ENCODE results near the gene SCN2A. TPM values are rescaled to one million over a fixed set of nuclear protein-coding genes. Genes with fewer than 3 reads are reported as not detected.

The SCN2A gene
- total RNA-seq, 1 donor from 2014 or later: 2.9 TPM

DNA sequence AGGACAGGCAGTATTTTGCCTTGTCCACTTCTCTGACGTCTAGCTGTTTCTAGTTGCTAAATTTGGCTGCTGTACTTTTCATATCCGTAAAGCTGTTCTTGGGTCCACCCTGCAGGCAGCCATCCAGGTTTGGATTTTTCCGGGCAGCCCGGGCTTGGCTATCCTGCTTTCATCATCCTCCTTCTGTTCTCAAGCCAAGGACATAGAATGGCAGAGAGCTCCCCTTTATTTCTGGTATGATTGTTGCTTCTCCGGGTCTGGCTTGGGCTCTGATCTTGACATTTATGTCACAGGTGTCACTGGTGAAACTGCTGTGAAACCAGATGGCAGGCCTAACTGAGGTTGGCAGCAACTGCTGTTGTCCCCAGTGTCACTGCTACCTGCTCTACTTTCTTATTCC, 35.5 kb downstream of the SCN2A start:
- H3K9me3 Mint-ChIP-seq: no peaks in the 10 kb centered on the region
- no peak for DNase-seq (ENCODE audit: low spot score in 2 of 2, unreplicated experiment in 2 of 2)
- no peaks in the 10 kb centered on the region for H3K4me1 Mint-ChIP-seq
- H3K4me3 Mint-ChIP-seq: no peak overlapping the region
- no peaks in the 10 kb centered on the region for H3K36me3 Mint-ChIP-seq
- H3K27me3 Mint-ChIP-seq (ENCODE audit: low read depth): no peaks in the 10 kb centered on the region
- TF ChIP-seq, protein P1, sequence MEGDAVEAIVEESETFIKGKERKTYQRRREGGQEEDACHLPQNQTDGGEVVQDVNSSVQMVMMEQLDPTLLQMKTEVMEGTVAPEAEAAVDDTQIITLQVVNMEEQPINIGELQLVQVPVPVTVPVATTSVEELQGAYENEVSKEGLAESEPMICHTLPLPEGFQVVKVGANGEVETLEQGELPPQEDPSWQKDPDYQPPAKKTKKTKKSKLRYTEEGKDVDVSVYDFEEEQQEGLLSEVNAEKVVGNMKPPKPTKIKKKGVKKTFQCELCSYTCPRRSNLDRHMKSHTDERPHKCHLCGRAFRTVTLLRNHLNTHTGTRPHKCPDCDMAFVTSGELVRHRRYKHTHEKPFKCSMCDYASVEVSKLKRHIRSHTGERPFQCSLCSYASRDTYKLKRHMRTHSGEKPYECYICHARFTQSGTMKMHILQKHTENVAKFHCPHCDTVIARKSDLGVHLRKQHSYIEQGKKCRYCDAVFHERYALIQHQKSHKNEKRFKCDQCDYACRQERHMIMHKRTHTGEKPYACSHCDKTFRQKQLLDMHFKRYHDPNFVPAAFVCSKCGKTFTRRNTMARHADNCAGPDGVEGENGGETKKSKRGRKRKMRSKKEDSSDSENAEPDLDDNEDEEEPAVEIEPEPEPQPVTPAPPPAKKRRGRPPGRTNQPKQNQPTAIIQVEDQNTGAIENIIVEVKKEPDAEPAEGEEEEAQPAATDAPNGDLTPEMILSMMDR (IDR thresholded peaks at IDR 0.05; ENCODE audit: unreplicated experiment): no peak
- no peak overlapping the region for H3K27ac Mint-ChIP-seq

DNA sequence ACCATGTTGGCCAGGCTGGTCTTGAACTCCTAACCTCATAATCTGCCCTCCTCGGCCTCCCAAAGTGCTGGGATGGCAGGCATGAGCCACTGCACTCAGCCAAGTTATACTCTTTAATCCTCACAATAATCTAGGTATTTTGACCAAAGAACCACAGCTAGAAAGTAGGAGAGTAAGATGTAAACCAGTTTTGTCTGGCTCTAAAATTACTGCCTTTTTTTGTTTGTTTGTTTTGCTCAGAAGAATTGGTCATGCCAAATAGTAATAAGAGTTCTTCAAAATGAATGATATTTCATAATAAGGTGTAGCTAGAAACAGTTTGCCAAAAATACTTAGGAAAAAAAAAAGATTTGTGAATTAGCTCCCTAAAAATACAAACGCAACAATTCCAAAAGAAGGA, 36.7 kb downstream of the SCN2A start:
- Mint-ChIP-seq H3K4me3 (no peak overlapping the region), H3K9me3 (no peaks in the 10 kb centered on the region), H3K4me1 (no peaks in the 10 kb centered on the region), H3K36me3 (no peaks in the 10 kb centered on the region), H3K27ac (no peak overlapping the region), H3K27me3 (ENCODE audit: low read depth) (no peaks in the 10 kb centered on the region)
- DNase-seq (ENCODE audit: low spot score in 2 of 2, unreplicated experiment in 2 of 2): no peak
- TF ChIP-seq, protein P1 (IDR thresholded peaks at IDR 0.05; ENCODE audit: unreplicated experiment): no peak

DNA sequence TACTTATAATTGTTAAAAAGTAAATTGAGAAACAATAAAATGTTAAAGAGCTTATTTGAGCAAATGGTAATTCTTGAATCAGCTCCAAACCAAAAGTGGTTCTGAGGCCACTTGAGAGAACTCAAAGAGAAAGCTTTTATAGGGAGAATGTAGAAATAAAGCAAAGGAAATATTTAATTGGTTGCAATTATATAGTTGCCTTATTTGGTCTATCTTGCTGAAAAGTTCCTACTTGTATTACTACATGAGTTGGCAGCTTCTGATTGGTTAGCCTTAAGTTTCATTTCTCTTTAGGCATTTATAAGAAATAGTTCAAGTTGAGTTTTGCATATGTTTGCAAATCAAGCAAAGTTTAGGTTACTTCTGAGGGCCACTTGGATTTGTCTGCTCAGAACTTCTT, 38.1 kb downstream of the SCN2A start:
- no peaks in the 10 kb centered on the region for H3K27me3 Mint-ChIP-seq (ENCODE audit: low read depth)
- no peaks in the 10 kb centered on the region for H3K9me3 Mint-ChIP-seq
- no peak overlapping the region for H3K27ac Mint-ChIP-seq
- H3K36me3 Mint-ChIP-seq: no peaks in the 10 kb centered on the region
- TF ChIP-seq, protein P1 (IDR thresholded peaks at IDR 0.05; ENCODE audit: unreplicated experiment): no peak
- H3K4me1 Mint-ChIP-seq: no peaks in the 10 kb centered on the region
- H3K4me3 Mint-ChIP-seq: no peak overlapping the region
- DNase-seq (ENCODE audit: low spot score in 2 of 2, unreplicated experiment in 2 of 2): no peak

DNA sequence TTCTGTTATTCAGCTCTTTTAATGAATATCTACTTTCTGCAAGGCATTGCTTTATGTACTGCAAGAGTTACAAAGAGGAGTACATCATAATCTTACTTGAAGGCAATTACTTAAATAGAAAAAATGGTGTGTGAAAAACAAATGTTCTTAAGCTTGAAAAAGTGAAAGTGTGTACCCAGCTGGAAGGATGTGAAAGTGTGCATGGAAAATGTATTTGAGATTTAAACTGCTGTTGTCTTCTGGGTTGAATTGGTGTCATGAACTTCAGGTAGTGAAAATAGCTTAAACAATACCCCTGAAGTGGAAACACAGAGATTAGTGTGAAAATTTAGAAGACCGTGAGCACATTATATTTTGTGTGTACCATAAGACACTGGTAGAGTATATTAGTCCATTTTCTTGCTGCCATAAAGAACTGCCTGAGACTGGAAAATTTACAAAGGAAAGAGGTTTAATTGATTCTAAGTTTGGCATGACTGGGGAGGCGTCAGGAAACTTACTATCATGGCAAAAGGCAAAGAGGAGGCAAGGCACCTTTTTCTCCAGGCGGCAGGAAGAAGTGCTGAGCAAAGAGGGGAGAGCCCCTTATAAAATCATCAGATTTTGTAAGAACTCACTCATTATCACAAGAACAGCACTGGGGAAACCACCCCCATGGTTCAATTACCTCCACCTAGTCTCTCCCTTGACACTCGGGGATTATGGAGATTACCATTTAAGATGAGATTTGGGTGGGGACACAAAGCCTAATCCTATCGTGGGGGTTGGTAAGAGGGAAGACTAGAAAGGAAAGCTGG, 38.8 kb downstream of the SCN2A start:
- TF ChIP-seq, protein P1 (IDR thresholded peaks at IDR 0.05; ENCODE audit: unreplicated experiment): no peak
- no peaks in the 10 kb centered on the region for H3K4me1 Mint-ChIP-seq
- H3K9me3 Mint-ChIP-seq: no peaks in the 10 kb centered on the region
- DNase-seq (ENCODE audit: low spot score in 2 of 2, unreplicated experiment in 2 of 2): no peak
- no peaks in the 10 kb centered on the region for H3K27me3 Mint-ChIP-seq (ENCODE audit: low read depth)
- H3K36me3 Mint-ChIP-seq: no peaks in the 10 kb centered on the region
- no peak overlapping the region for H3K27ac Mint-ChIP-seq
- no peak overlapping the region for H3K4me3 Mint-ChIP-seq

DNA sequence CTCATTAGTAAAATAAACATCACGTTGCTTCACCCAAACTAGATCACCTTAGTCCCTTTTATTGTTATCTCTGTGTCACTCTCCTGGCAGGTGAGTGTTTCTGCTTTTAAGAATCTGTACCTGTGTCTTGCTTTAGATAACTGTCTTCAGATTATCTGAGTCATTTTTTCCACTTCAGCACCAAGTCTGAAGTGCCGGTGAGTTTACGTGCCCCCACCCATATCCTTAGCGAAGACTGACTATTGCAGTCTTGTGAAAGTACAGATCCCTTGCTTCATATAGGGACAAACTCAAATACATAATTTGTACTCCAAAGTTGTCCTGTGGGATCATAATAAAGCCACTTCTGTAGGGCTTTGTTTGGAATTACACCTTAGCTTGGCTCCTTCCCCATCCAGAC, 41.1 kb downstream of the SCN2A start:
- no peaks in the 10 kb centered on the region for H3K4me1 Mint-ChIP-seq
- TF ChIP-seq, protein P1 (IDR thresholded peaks at IDR 0.05; ENCODE audit: unreplicated experiment): no peak
- H3K27me3 Mint-ChIP-seq (ENCODE audit: low read depth): no peaks in the 10 kb centered on the region
- H3K27ac Mint-ChIP-seq: no peak overlapping the region
- no peaks in the 10 kb centered on the region for H3K36me3 Mint-ChIP-seq
- H3K9me3 Mint-ChIP-seq: no peaks in the 10 kb centered on the region
- no peak overlapping the region for H3K4me3 Mint-ChIP-seq
- no peak for DNase-seq (ENCODE audit: low spot score in 2 of 2, unreplicated experiment in 2 of 2)

All from mesothelial cell of epicardium (in vitro differentiated cells).